Astrocyte (in vitro differentiated cells and primary cell): ENCODE results near the gene PHF10.

Experiments used
- CTCF ChIP-seq: IDR thresholded peaks from 2 replicates; pipeline ENCODE4 v1.5.1; 2011; ENCODE audit warnings: low read depth, mild to moderate bottlenecking, inconsistent platforms, low read length, moderate library complexity; ENCODE audit not compliant: insufficient read depth
- EZH2 ChIP-seq: IDR thresholded peaks from 2 replicates; pipeline ENCODE4 v1.6.1; 2012; ENCODE audit warnings: mild to moderate bottlenecking, low read length, inconsistent platforms; ENCODE audit not compliant: insufficient read depth

DNA sequence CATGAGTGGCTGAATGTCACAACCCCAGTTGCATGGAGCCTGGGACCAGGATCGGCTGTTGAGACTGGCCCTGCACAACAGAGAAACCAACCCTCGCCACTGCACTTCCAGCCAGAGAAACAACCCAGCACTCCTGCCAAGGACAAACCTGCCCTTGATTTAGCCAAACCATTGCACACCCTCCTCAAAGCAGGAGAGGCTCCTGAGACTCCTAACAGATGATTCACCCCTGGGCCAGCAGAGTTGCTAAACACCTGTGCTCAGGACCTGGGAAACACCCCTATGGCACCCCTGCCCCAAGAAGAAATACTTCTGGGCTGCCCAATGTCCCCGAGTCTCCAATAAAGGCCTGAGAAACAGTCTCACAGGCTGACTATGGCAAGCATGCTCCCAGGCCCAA is 40.2 kb downstream of the PHF10 start:
- TF ChIP-seq CTCF (no peak), EZH2 (no peak)
